Activated CD8-positive, alpha-beta memory T cell treated with anti-CD3 and anti-CD28 coated beads for 36 hours (primary cell): ENCODE data around the gene MCM3AP. TPM values are rescaled to one million over a fixed set of nuclear protein-coding genes. Genes with fewer than 3 reads are reported as not detected.

Source experiments
- total RNA-seq, 2 experiments: library from RNA; stranded (reverse); gene quantifications; one replicate each; pipeline ENCODE4 v1.2.3, GENCODE V29; 2021

The MCM3AP gene
- total RNA-seq, 2 experiments from 2014 or later, result 125 to 133 TPM

Other genes starting within 250 kb of the MCM3AP start
- gene COL6A2, start 187.5 kb downstream of the MCM3AP start, total RNA-seq, result 10 to 100 TPM; 12.7 to 13.9 TPM
- under 1 TPM in 1 of 2 experiments, not detected in 1; 0.23 TPM for gene FTCD, start 130.0 kb downstream of the MCM3AP start, total RNA-seq
- gene SPATC1L, start 101.2 kb downstream of the MCM3AP start, total RNA-seq, result 1 to 10 TPM; 5.0 to 5.9 TPM
- 10 to 100 TPM; 19.2 to 20.1 TPM for gene LSS, start 56.8 kb downstream of the MCM3AP start, total RNA-seq
- gene YBEY, start 731 bp upstream of the MCM3AP start, total RNA-seq, result 10 to 100 TPM; 16.4 to 17.7 TPM
- 10 to 100 TPM; 21.5 to 21.7 TPM for gene C21orf58, start 38.3 kb upstream of the MCM3AP start, total RNA-seq
- 10 to 100 TPM; 50.0 to 53.1 TPM for gene PCNT, start 38.5 kb upstream of the MCM3AP start, total RNA-seq
- 10 to 100 TPM; 26.9 to 28.5 TPM for gene DIP2A, start 173.3 kb upstream of the MCM3AP start, total RNA-seq